A172 (cell line): Measurements from ENCODE around the gene CDHR4. TPM values are rescaled to one million over a fixed set of nuclear protein-coding genes. Genes with fewer than 3 reads are reported as not detected.
"Not testable (repeated sequence)": the region's sequence is repeated elsewhere in the genome, so short reads cannot be mapped to it uniquely, and the experiment has no call there.

Experiments
- DNase-seq: peaks from one replicate; pipeline ENCODE4 v3.0.0-alpha.2; 2015; ENCODE audit warnings: low spot score
- total RNA-seq: library from RNA; depleted of rRNA; stranded (reverse); fragments of >200 nt; shearing (Covaris generic); gene quantifications from 2 replicates; pipeline ENCODE4 v1.2.3, GENCODE V29; 2014

Gene CDHR4
- total RNA-seq, 1 experiment from 2014 or later, result not detected

DNA sequence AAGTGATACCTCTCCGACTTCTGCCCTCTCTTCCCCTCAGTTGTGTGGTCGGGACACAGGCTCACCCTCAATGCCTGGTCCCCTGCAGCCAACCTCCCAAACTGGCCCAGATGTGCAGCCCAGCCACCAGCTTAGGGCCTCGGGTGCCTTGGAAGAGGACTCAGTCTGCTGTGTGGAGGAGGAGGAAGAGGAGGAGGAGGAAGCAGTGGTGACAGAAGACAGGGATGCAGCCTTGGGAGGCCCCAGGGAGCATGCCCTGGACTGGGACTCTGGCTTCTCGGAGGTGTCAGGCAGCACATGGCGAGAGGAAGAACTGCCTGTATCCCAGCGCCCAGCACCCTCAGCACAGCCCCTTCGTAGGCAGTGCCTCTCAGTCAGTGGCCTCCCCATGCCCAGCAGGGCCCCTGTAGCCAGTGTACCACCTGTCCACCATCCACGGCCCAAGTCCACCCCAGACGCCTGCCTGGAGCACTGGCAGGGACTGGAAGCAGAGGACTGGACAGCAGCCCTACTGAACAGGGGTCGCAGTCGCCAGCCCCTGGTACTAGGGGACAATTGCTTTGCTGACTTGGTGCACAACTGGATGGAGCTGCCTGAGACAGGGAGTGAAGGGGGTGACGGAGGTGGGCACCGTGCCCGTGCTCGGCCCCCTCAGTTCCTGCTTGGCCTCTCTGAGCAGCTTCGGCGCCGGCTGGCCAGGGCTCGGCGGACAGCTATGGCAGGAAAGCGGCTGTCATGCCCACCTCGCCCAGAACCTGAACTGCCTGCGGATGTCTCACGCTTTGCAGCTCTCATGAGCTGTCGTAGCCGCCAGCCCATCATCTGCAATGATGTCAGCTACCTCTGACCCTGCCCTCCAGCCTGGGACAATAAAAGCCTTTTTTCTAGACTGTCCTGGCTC, 4.7 kb upstream of the CDHR4 start:
- DNase-seq, result no peak

DNA sequence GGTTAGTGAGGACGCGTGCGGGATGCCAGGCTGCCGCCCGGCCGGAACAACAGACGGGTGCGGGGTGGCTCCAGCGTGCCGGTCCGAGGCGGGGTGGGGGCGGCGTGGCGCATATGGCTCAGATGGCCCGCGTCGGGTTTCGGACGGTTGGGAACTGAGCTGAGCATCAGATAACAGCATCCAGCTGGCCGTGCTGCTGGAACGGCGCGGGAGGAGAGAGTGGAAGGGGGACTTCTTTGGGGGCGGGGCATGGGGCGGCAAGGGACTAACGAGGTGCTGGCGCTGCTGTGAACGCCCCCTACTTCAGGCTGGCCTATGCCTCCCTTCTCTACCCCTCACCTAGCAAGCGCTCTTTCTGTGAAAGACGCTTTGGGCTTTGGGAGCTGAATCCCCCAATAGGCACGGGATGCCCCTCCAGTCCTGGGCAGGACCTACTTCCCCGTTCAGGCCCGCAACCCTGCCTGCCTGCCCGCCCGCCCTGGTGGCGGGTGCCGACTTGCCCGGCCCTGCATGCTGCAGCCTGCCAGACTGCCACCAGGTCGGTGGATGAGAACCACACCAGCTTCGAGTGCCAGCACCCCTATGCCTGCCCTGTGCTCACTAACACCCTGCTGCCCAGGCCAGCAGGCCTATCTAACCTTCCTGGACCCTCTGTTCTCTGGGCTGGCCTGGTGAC, 3.9 kb upstream of the CDHR4 start:
- peak; percentile 12 for DNase-seq

DNA sequence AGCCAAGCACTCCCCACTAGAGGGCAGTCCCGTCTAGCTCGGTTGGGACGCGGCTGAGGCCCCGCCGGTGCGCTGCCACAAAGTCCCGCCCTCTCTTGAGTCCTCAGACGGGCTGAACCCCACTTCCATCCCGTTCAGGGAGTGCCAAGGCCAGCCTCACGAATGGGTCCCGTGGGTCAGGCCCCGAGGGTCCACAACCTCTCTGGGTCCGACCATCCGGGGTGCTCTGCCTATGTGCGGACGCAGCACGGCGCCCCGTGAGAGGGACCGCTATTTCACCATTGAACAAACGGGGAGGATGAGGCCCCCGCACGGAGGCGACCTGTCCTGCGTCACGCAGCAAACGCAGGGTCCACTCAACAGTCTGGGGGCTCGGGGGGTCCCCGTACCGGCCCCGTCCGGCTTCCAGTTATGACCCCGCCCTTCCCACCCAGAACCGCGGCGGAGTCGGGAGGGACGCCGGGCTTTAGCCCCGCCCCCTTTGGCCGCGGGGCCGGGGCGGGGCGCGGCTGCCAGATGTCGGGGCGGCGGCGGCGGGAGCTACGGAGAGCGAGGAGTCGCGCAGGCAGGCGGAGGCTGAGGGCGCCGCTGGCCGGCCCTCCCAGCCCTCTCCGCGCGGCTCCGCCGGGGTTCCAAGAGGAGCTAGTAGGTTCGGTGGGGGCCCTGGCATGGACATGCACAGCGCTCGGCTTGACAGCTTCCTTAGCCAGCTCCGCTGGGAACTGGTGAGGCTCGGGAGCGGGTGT, 3.2 kb upstream of the CDHR4 start, which contains the start of gene INKA1:
INKA1 (plus strand) TSS at position 543 of the 746 bp plus-strand sequence; CDS start at position 675, 132 bp downstream.
- peak; percentile 69 for DNase-seq

DNA sequence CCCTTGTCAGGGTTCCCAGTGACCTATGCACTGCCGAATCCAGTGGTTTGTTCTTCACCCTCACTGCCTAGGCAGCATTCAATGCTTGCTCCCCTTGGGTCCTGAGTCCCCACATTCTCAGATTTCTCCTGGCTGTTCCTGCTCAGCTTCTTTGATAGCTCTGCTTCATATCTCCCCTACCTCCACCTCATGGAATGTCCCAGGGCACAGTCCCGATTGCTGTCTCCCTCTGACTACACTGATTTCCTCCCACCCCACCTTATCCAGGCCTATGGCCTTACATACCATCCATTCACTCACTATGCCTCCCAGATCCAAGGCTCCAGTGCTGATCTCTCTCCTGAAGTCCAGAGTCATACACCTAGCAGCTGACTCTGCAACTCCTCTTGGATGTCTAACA, 1.5 kb upstream of the CDHR4 start:
- DNase-seq, result no peak

DNA sequence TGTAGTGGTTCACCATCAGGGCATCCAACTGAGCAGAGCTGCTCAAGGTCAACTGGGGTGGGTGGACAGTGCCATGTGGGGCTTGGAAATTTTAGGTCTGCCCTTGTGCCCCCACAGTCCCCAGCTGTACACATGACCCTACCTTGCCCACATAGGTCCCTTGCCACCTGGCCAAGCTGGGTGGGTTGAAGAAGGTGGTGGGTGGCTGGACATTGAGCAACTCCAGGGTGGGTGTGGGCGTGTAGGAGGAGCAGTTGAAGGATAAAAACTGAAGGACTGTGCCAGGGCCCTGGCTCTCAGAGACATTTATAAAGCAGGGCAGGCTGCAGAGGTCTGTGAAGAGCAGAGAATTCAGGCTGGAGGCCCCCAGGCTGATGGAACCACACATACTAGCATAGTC, 568 bp downstream of the CDHR4 start:
- DNase-seq, result no peak

DNA sequence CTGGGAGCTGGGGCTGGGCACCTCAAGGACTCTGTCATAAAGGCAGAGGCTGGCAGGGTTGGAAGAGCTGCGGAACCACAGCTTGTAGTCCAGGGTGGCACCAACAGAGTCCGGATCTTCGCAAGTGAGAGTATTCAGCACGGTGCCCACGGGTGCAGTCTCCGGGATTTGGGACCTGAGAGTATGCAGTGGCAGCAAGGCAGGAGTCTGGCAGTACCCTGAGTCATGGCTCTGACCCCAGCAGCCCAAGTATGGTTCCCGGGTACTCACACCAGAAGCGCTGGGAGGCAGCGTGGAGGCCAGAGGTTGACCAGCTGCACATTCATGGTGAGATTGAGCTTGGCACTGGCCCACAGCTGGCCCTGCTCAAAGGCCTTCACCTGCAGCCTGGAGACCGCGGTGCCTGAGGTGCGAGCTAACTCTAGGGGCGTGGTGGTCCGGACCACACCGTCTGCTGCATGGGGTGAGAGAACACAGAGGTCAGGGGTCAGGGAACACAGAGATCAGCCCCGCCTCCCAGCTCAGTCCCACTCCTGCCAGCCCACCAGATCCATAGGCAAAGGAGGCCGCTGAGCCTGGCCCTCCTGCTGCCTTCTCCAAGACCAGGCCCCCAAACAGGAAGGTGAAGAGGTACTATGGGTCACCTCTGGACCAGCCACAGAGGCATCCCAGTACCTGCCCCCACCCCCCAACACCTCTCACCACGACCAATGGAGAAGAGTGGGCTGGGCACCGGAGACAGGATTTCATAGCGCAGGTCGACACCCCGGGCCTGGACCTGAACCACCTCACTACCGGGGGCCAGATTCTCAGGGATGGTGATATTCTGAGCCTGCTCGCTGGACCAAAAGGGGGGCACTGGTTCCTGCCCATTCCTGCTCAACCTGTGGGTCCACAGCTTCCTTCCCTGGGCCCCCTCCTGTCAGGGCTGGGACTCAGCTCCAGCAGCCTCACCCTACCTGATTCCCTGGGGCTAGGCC, 4.5 kb downstream of the CDHR4 start:
- DNase-seq, result no peak

DNA sequence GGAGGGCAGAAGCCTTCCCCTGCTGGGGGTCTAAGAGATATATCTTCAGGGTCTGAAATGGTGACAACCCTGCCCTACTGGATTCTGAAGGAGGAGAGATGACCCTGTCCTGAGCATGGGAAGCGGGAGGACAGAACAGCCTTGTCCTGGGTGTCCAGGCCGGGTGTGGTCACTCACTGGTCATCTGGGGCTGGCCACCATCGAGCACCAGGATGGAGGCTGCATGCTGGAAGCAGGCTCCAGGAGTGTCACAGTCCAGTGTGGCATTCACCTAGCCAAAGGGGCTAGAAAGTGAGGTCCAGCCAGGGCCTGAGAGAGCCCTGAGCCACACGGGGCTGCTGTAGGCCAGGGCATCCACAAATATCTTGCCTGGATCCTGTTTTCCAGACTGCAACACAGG, 5.2 kb downstream of the CDHR4 start:
- DNase-seq, result no peak

DNA sequence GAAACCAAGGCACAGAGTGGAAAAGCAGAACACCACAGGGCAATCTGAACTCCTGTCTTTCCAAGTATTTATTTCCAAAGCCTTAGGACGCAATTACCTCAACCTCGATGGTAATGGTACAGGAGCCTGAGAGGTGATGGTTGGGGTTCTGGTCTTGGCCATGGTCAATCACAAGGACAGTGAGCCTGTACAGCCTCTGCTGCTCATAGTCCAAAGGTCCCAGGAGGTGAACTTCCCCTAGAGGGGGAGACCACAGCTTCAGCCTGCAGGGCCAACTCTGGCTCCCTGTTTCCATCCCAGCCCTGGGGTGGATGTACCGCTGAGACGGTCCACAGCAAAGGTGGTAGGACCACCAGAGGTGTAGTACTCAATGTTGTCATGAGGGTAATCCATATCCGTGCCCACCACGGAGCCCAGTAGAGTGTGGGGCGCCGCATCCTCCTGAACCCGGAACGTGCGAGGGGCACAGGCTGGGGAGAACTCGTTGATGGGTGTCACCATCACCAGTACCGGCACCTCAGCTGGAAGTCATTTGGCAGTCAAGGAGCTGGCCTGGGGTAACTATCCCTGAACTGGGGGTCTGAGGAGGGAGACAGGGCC, 6.1 kb downstream of the CDHR4 start:
- no peak for DNase-seq

DNA sequence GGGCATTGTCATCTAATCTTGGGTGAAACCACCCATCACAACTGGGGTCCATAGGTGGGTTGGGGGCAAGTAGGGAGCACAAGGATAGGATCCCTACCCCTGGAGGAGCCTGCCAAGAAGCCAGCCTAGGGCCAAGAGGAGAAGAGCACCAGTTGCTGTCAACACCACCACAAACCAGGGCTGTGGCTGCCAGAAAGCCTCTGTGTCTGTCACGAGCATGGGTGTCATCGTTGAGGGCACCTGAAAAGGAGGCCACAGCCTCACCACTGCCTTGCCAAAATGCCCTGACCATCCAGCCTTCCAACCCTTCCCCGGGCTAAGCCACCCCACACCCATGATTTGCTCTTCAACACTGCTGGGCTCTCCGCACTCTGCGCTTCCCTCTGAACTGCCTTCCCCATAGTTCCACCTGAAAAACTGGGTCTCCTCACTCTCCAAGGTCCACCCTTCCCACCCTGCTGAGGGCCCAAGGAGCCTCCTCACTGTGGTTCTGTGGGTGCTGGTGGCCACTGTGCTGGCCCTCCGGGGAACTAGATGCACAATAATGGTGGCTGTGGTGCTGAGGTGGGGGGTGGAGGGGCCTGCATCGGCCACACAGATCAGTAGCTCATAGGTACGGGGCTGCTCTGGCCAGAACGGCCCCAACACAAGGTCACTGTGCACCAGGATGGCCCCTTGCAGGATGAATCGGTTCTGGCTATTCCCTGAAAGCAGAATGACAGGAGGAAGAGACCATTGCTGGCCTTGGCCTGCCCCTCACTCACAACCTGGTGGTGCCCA, 7.1 kb downstream of the CDHR4 start:
- DNase-seq, result no peak

DNA sequence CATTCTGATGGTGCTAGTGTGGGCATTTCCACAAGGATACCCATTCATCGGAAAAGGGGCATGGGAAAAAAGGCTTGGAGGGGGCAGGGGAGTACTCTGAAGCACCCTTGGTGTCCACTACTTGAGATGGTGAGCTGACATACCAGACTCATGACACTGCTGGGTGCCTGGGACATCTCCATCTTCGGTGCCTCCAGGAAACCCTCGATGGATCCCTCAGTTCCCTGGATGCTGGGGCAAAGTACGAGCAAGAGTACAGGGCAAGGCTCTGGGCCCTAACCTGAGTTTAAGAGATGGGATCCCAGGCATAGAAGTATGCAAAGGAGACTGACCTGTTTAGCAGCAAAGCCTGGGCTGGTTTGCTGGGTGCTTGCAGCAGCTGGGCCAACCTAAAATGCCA, 8.1 kb downstream of the CDHR4 start:
- DNase-seq, result no peak

DNA sequence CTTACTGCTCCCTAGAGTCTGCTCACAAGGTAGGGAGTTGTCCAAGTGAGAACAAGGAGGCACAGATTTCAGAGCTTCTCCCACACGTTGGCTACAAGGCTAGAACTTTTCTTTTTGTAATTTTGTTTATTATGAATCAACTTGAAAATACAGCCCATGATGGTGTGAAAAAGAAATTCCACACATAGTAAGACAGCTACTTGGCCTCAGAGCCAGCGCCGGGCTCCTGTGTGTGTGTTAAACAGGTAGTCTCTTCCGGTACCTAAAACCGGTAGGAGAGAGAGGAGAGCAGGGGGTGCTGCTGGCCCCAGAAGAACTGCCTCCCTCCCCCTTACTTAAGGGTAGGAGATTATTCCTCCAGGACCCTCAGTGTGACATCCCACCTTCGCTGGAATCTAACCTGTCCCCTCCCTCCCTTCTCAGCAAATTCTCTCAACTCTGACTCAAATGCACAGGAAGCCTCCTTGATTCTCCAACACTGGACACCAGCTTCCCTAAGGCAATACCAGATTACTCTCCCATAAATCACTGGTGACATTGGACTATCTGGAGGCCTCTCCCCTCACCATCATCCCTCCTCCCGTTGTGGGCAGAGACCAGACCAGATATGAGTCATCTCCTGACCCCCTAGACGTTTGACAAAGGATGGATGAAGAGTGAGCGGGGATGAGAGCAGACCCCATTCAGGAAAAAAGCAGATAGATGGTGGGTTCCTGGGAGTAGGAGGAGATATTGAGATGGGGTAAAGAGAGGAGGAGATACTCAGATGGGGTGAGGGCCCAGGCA, 8.9 kb downstream of the CDHR4 start:
- peak; percentile 62 for DNase-seq

DNA sequence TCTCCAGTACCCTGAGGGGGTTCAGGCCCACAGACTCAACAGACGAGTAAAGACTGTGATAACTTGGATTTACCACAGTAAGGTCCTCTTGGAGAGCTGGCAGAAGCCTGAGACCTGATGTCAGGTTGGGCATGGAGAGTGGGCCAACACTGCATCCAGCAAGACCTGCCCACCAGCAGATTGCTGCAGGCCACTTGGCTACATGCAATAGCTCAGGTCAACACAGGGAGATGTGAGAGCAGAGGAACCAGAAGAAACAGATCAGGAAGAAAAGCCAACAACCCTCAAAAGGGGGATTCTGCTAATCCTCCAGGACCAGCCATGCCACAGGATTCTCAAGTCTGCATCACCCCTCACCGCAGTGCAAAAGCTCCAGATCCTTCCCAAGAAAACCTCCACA, 11.6 kb downstream of the CDHR4 start:
- DNase-seq, result no peak

DNA sequence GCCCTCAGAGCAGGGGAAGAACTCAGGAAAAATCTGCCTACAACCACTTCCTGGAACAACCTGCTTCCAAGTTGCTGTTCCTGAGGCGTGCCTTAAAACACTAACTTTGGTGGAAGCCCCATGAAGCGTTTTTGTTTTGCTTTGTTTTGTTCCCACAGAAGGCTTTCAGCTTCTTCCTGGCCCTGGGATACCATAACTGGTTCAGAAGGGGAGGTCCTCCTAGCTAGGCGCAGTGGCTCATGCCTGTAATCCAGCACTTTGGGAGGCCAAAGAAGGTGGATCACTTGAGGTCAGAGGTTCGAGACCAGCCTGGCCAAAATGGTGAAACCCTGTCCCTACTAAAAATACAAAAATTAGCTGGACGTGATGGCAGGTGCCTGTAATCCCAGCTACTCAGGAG, 12.1 kb downstream of the CDHR4 start:
- no peak for DNase-seq

DNA sequence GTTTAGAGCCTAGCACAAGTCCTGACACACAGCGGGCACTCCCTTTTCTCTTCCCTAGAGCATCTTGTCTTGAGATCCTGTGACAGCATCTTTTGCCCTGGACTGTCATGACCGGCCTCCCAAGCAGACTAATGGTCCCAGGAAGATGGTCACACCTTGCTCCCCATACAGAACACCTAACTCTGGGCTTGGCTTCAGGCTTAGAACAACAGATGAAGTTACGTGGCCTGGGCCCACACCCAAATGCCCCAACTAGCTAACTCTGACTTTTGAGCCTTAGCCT, 12.6 kb downstream of the CDHR4 start:
- peak; percentile 7 for DNase-seq

DNA sequence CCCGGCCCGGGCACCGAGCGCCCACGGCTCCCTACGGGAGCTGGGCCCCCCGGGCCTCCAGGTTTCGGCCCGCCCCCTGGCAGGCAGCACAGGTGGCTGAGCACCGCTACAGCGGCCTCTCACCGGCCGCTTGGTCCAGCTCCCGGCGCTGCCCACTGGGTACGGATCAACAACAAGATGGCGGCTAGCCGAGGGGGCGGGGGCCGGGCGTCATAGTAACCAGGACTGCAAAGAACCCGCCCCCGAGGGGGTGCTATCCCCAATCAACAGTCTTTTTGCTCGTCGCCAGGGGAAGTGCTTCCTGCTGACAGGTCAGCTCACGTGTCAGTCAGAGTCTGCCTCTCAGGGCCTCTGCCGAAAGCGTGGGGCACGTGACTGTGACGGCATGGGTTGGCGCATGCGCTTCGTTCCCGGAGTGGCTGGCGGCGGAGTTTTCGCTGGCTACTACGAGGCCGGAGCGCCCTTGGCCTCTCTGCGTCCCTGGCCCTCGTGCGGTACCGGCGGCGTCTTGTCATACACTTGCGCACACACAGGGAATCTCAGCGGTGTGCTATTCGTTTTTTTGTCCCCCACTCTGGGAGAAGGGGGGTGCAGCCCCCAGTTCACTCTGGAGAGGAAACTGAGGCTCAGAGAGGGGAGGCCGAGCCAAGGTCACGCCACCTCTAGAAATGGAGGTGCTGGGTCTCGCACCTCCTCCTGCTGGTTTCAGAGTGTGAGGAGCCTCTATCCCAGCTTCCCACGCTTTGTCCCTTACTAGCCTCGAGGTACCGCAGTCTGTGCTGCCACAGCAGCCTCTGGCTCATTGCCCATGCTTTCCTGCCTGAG, 13.1 kb downstream of the CDHR4 start, which contains the start of gene IP6K1:
IP6K1 (minus strand) TSS at position 186 of the 825 bp plus-strand sequence. CDS start 38,502 bp downstream, outside the sequence.
- peak; percentile 100 for DNase-seq

DNA sequence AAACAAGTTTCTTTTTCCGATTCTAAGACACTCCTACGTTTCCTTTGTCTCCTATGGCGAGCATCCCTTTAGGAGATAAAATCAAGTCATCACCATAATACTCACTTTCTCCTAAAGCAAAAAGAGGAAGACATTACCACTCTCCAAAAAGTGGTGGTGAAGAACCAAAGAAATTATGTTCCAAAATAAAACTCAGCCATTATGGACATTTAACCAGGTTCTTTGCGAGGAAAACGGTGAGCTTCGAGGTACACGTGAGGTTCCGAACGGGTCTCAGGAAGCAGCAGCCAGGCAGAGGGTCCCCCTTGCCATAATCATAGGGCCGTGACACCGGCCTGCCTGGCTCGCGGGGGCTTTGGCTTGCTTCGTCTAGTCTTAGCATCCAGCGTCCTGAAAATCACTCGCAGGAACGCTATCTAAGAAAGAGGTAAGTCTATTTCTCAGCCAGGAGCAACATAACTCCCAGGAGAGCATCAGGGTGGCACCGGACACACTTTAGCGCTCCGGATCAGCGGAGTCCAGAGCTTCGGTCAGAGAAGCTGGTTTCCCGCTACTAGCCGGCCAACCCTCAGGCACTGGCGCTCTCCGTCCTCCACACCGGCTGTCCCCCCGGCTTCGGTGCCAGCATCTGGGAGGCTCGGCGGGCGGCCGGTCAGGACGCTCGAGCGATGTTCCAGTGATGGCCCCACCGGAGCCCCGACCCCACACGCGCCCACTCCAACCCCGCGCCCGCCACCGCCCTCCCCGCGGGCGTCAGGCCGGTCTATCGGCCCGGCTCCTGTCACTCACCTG, 13.9 kb downstream of the CDHR4 start:
- peak; percentile 21 for DNase-seq

DNA sequence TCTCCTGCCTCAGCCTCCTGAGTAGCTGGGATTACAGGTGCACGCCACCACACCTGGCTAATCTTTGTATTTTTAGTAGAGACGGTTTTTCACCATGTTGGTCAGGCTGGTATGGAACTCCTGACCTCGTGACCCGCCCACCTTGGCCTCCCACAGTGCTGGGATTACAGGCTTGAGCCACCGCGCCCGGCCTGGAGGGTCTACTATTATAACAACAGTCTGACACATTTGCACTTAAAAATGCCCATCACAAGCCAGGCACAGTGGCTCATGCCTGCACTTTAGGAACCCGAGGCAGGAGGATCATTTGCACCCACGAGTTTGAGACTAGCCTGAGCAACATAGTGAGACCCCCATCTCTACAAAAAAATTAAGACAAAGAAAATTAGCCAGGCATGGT, 17.4 kb downstream of the CDHR4 start:
- not testable (repeated sequence) for DNase-seq
